Left kidney (tissue), 2 donors: Measurements from ENCODE around the gene MCU. TPM values are rescaled to one million over a fixed set of nuclear protein-coding genes. Genes with fewer than 3 reads are reported as not detected.
A peak's percentile ranks its signal among the peaks of the same experiment; 100 is the strongest.

Experiments used
- DNase-seq: peaks from one replicate; pipeline ENCODE4 v3.0.0-alpha.2; 2013
- polyA plus RNA-seq: library from polyadenylated mRNA; unstranded; fragments of 120-200 nt; gene quantifications from one replicate; pipeline ENCODE4 v1.2.1, GENCODE V29; 2013; ENCODE audit not compliant: insufficient read length

The MCU gene
- polyA plus RNA-seq, 1 donor = 43.1 TPM

- no peak for DNase-seq
These were observed 148.4 kb downstream of the MCU start for GRCh38 chr10:72840319-72840718.

GRCh38 chr10:72841487-72841886, 149.5 kb downstream of the MCU start:
- DNase-seq = no peak

DNA sequence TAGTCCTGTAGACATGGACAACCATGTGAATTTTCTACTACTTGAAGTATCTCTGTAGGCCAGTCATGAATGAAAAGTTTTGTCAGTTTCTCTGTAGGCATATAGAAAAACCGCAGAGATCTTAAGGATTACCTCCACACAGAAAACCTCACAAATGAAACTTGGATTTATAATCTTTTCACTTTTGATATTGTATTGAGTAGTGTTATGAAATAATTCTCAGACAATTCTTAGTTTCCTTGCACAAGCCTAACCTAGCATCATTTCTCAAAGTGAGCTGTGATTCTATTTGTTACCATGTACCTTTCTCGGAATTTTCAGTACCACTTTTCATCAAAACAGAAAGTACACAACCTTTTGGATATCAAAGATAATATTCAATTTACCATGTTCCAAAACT, 150.2 kb downstream of the MCU start:
- no peak for DNase-seq

- DNase-seq = no peak
These were observed 154.3 kb downstream of the MCU start for GRCh38 chr10:72846238-72846637.

- no peak for DNase-seq
These were observed 155.7 kb downstream of the MCU start for GRCh38 chr10:72847681-72848080.

- no peak for DNase-seq
These were observed 158.9 kb downstream of the MCU start for GRCh38 chr10:72850861-72851260.

DNA sequence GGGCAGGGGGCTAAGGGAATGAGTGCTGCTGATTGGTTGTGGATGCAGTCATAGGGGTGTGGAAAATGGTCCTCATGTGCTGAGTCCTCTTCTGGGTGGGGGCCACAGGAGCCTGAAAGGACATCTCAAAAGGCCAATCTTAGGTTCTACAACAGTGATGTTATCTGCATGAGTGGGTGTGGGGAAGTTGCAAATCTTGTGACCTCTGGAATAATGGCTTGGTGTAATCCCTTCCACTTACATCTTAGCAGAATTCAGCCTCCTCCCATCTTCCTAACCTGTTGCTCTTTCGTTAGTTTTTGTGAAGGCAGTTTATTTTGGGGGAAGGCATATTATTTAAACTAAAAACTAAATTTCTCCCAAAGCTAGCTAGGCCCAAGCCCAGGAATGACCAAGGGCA, 159.6 kb downstream of the MCU start:
- DNase-seq = no peak

DNA sequence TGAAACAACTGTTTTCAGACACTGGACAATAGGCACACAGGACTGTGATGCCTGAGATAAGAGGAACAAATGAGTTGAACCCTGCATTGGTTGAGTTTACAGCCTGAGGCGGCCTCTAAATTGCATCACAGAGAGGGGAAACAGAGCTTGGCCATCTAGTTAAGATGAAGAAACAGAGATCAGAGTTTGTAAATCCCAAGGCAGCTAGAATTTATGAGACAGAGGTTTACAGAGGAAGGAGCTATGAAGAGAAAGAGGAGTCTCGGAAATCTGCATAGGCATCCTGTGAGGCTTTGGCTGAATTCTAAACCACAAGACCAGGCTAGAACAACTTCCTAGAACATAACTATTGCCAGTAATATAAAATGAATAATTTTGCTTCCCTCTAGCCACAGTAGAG, 160.6 kb downstream of the MCU start:
- no peak for DNase-seq

DNA sequence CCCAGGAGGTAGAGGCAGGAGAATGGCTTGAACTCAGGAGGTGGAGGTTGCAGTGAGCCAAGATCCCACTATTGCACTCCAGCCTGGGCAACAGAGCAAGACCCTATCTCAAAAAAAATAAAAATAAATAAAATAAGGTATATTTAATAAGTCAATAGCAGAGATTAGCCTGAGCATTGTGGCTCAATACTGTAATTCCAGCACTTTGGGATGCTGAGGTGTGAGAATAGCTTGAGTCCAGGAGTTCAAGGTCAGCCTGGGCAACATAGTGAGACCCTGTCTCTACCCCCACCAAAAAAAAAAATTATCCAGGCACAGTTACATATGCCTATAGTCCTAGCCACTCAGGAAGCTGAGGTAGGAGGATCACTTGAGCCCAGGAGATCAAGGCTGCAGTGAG, 163.2 kb downstream of the MCU start:
- DNase-seq = no peak

DNA sequence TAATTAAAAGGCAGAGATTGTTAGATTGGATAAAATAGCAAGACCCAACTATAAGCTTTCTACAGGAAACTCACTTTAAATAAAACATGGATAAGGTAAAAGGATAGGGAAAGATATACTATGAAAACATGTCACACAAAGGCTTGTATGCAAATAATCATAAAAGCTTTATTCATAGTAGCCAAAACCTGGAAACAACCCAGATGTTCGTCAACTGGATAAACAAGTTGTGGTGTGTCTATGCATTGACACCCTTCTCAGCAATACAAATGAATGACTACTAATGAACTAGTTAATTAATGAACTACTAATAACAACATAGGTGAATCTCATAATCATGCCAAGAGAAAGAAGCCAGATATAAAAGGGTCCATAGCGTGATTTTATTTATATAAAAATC, 163.8 kb downstream of the MCU start:
- no peak for DNase-seq

DNA sequence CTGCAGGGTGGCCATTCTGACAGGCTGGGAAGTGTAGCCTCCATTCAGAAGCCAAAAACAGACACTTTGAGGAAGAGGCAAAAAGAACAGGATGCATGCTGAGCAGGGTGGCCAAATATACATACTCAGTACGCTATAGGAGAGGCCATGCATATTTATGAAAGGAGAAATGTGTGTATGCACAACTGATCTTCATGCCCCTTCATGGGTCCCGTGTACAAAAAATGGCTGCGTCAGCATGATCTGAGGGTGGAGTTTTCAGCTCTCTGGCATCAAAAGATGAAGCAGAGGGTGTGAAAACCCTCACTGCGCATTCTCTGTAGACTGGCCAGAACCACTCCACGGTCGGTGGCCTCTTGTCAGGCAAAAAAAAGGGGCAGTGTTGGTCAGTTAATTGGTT, 166.1 kb downstream of the MCU start:
- no peak for DNase-seq

DNA sequence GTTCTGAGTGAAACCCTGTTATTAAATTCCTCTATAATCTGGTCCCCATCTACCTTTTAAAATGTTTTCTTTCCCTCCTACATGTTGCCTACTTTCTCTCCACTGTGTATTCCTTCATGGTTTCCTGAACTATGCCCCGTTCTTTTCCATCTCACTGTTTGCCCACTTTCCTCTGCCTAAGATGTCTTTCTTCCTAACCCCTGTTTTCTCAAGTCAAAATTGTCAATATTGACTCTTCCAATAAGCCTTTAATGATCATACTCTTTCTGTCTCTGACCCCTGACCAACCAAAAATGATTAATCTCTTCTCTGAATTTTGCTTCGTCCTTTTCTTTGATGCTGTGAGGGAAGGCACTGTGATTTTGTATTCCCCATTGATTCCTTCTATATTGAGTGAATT, 171.0 kb downstream of the MCU start:
- no peak for DNase-seq

- DNase-seq = peak; percentile 39
These were observed 183.5 kb downstream of the MCU start for GRCh38 chr10:72875250-72876055.

- DNase-seq = no peak
These were observed 187.3 kb downstream of the MCU start for GRCh38 chr10:72879245-72879644.

GRCh38 chr10:72881291-72881690, 189.3 kb downstream of the MCU start:
- no peak for DNase-seq

DNA sequence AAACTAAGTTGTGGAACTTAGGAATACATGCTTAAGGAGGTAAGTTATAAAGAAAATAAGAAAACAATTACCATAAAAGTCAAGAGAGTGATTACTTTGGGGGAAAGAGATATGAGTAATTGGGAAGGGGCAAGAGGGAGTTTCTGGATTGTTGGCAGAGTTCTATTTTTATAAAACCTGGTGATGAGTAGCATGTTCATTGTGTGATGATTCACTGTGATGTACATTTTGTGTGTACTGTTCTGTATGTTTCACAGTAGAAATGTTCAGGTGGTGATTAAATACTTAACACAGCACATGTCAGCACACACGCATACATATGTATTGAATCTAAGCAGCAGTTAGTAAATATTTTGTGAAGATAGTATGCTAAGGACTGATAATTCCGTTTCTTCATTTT, 191.9 kb downstream of the MCU start:
- no peak for DNase-seq

DNA sequence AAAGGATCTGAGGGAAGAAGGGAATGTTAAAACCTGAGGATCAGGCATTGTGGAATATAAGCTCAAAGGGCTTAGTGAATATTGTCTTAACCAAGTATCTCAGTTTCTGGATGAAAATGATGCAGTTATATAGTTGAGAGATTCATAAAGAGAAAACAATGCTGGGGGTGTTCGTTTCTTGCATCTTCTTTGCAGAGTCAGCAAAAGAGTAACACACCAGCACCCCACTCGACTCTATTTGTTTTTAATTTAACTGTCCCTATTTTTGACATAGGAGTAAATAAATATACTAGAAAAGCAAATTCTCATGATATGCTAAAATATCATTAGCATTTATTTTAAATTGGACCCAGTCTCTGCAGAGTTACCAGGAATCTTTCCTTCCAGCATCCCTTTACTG, 194.0 kb downstream of the MCU start:
- no peak for DNase-seq

- no peak for DNase-seq
These were observed 194.7 kb downstream of the MCU start for GRCh38 chr10:72886621-72887020.

DNA sequence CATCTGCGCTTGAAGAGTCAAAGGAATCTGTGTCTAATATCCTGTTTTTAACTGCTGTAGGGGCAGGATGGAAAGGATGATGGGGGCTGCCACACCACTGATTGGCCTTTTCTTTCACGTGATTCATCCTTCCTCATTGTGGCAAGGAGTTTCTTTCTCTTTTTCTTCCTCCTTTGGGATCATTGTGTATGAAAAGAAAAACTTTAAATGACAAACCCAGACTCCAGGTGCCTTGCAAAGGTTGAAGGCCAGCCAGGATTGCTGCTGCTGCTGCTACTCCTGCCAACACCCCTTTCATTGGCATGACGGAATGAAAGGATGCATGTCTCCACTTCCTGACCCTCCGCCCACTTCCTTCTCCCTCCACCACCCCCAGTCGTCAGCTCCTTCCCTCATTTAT, 195.1 kb downstream of the MCU start:
- no peak for DNase-seq

DNA sequence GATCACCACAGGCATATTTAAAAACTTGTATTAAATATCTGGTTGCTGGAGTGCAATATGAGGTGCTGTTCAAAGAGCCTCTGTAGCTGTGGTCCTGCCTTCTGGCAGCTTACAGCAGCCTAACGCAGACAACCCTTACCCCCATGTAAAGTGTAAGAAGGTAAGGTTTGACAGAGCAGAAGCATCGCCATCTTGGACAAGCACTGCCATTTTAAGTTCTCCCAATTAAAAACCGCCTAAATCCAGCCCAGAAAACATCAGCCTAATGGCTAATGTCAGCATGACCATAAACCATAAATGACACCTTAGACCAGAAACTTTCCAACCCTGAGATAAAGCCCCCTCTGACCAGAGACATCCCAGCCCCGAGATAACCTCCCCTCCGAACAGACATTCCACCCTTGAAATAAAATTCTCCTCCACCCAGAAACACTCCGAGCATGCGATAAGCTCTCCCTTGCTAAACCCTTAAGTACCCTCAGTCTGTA, 196.3 kb downstream of the MCU start:
- no peak for DNase-seq

DNA sequence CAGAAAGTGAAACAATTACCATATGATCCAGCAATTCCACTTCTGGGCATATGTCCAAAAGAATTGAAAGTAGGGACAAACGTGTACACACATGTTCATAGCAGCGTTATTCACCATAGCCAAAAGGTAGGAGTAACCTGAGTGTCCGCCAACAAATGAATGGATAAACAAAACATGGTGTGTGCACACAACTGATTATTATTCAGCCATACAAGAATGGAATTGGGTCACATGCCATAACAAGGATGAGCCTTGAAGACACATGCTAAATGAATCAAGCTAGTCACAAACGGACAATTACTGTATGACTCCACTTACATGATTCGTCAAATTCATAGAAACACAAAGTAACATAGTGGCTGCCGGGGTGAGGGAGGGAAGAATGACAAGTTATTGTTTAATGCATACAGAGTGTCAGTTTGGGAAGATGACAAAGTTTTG, 197.5 kb downstream of the MCU start:
- no peak for DNase-seq

GRCh38 chr10:72890086-72890485, 198.1 kb downstream of the MCU start:
- DNase-seq = no peak

GRCh38 chr10:72893136-72893798, 201.3 kb downstream of the MCU start, which contains the start of gene OIT3:
Gene OIT3, plus strand, starts transcription at chr10:72893739. Its CDS starts 60 bp downstream, at chr10:72893799.
- no peak for DNase-seq
